H9 (cell line): ENCODE data around the gene MTMR3. TPM values are rescaled to one million over a fixed set of nuclear protein-coding genes. Genes with fewer than 3 reads are reported as not detected.

ENCODE experiments used
- DNase-seq: peaks from one replicate; pipeline ENCODE4 v3.0.0-alpha.2; 2017
- H2AFZ ChIP-seq: one replicate; pipeline ENCODE4 v1.6.1; 2013; ENCODE audit warnings: mild to moderate bottlenecking, low read length, control low read depth, moderate library complexity
- H2AK5ac ChIP-seq: 2 replicates; pipeline ENCODE4 v1.6.1; 2013; ENCODE audit warnings: low read length, control low read depth, mixed read lengths; ENCODE audit not compliant: insufficient read length
- H2BK120ac ChIP-seq: one replicate; pipeline ENCODE4 v1.6.1; 2013; ENCODE audit warnings: low read depth, mild to moderate bottlenecking, low read length, control low read depth, inconsistent platforms; ENCODE audit not compliant: poor library complexity, severe bottlenecking
- H2BK12ac ChIP-seq: 2 replicates; pipeline ENCODE4 v1.6.1; 2013; ENCODE audit warnings: low read length, control low read depth, mixed read lengths, low read depth; ENCODE audit not compliant: insufficient read length
- H2BK15ac ChIP-seq: 2 replicates; pipeline ENCODE4 v1.6.1; 2013; ENCODE audit warnings: low read depth, low read length, control low read depth
- H2BK20ac ChIP-seq: one replicate; pipeline ENCODE4 v1.6.1; 2013; ENCODE audit warnings: low read depth, mild to moderate bottlenecking, low read length, control low read depth, inconsistent platforms; ENCODE audit not compliant: poor library complexity, severe bottlenecking
- H2BK5ac ChIP-seq: 2 replicates; pipeline ENCODE4 v1.6.1; 2013; ENCODE audit warnings: low read length, control low read depth, mixed read lengths; ENCODE audit not compliant: insufficient read length
- H3K14ac ChIP-seq: 2 replicates; pipeline ENCODE4 v1.6.1; 2013; ENCODE audit warnings: low read length, control low read depth; ENCODE audit not compliant: insufficient read depth
- H3K18ac ChIP-seq: 2 replicates; pipeline ENCODE4 v1.6.1; 2013; ENCODE audit warnings: low read depth, mild to moderate bottlenecking, mixed read lengths, low read length, control low read depth; ENCODE audit not compliant: insufficient read length
- H3K23ac ChIP-seq: 2 replicates; pipeline ENCODE4 v1.6.1; 2013; ENCODE audit warnings: low read length, control low read depth, mixed read lengths, low read depth; ENCODE audit not compliant: insufficient read length
- H3K23me2 ChIP-seq: 2 replicates; pipeline ENCODE4 v1.6.1; 2013; ENCODE audit warnings: low read depth, mild to moderate bottlenecking, mixed read lengths, low read length, control low read depth; ENCODE audit not compliant: insufficient read length, poor library complexity, severe bottlenecking
- H3K27ac ChIP-seq: 2 replicates; pipeline ENCODE4 v1.5.1; 2013; ENCODE audit warnings: low read length, control low read depth, mixed read lengths, low read depth; ENCODE audit not compliant: insufficient read length
- H3K27me3 ChIP-seq: 2 replicates; pipeline ENCODE4 v1.6.1; 2013; ENCODE audit warnings: low read length, control low read depth, inconsistent platforms; ENCODE audit not compliant: insufficient read depth
- H3K4ac ChIP-seq: 2 replicates; pipeline ENCODE4 v1.6.1; 2013; ENCODE audit warnings: low read depth, mild to moderate bottlenecking, control low read depth, inconsistent platforms, low read length, moderate library complexity
- H3K4me1 ChIP-seq: 2 replicates; pipeline ENCODE4 v1.6.1; 2013; ENCODE audit warnings: low read length, control low read depth, inconsistent platforms; ENCODE audit not compliant: insufficient read depth
- H3K4me2 ChIP-seq: 2 replicates; pipeline ENCODE4 v1.6.1; 2013; ENCODE audit warnings: low read length, control low read depth, mixed read lengths; ENCODE audit not compliant: insufficient read length, insufficient read depth
- H3K56ac ChIP-seq: 2 replicates; pipeline ENCODE4 v1.6.1; 2013; ENCODE audit warnings: low read depth, mild to moderate bottlenecking, mixed read lengths, low read length, control low read depth; ENCODE audit not compliant: insufficient read length
- H3K79me1 ChIP-seq: 2 replicates; pipeline ENCODE4 v1.6.1; 2013; ENCODE audit warnings: low read depth, mild to moderate bottlenecking, moderate library complexity, low read length, control low read depth, inconsistent platforms; ENCODE audit not compliant: insufficient read depth, poor library complexity, severe bottlenecking
- H3K79me2 ChIP-seq: 2 replicates; pipeline ENCODE4 v1.6.1; 2013; ENCODE audit warnings: low read length, control low read depth, inconsistent platforms; ENCODE audit not compliant: insufficient read depth
- H3K9ac ChIP-seq: 2 replicates; pipeline ENCODE4 v1.6.1; 2013; ENCODE audit warnings: low read length, control low read depth, mixed read lengths; ENCODE audit not compliant: insufficient read length; ENCODE audit errors: extremely low read depth
- H3K9me3 ChIP-seq: one replicate; pipeline ENCODE4 v1.6.1; 2013; ENCODE audit warnings: low read depth, low read length, inconsistent platforms; ENCODE audit not compliant: control insufficient read depth
- H3T11ph ChIP-seq: one replicate; pipeline ENCODE4 v1.6.1; 2013; ENCODE audit warnings: mild to moderate bottlenecking, low read length, control low read depth, inconsistent platforms
- H4K20me1 ChIP-seq: one replicate; pipeline ENCODE4 v1.6.1; 2013; ENCODE audit not compliant: control insufficient read depth, insufficient read length, insufficient read depth
- H4K5ac ChIP-seq: 2 replicates; pipeline ENCODE4 v1.6.1; 2013; ENCODE audit warnings: low read depth, mild to moderate bottlenecking, mixed read lengths, low read length, control low read depth; ENCODE audit not compliant: insufficient read length
- H4K8ac ChIP-seq: replicated peaks from 2 replicates; pipeline ENCODE4 v1.6.1; 2013; ENCODE audit warnings: low read length, control low read depth, mixed read lengths, low read depth; ENCODE audit not compliant: insufficient read length
- H4K91ac ChIP-seq: 2 replicates; pipeline ENCODE4 v1.6.1; 2013; ENCODE audit warnings: low read depth, mild to moderate bottlenecking, moderate library complexity, mixed read lengths, low read length, control low read depth; ENCODE audit not compliant: insufficient read length
- H3K27ac Mint-ChIP-seq, 3 experiments: 2 replicates in 2 of 3; 3 replicates in 1 of 3; pipeline ENCODE4 v1.8.0; 2020 to 2021; ENCODE audit warnings: mixed read lengths in 3 of 3, mild to moderate bottlenecking in 1 of 3, moderate library complexity in 1 of 3
- H3K27me3 Mint-ChIP-seq: 2 replicates; pipeline ENCODE4 v1.8.0; 2021; ENCODE audit warnings: low read depth, mild to moderate bottlenecking, moderate library complexity, mixed read lengths
- H3K36me3 Mint-ChIP-seq, 3 experiments: 2 replicates in 2 of 3; 3 replicates in 1 of 3; pipeline ENCODE4 v1.8.0; 2020 to 2021; ENCODE audit warnings: low read depth in 3 of 3, mixed read lengths in 3 of 3; ENCODE audit not compliant: insufficient read depth in 1 of 3
- H3K4me1 Mint-ChIP-seq, 2 experiments: 2 replicates each; pipeline ENCODE4 v1.8.0; 2020; ENCODE audit warnings: mixed read lengths in 2 of 2
- H3K4me3 Mint-ChIP-seq, 2 experiments: 2 replicates in 1 of 2; 3 replicates in 1 of 2; pipeline ENCODE4 v1.8.0; 2020 to 2021; ENCODE audit warnings: mild to moderate bottlenecking in 2 of 2, mixed read lengths in 2 of 2, moderate library complexity in 1 of 2
- H3K9me3 Mint-ChIP-seq, 2 experiments: 2 replicates in 1 of 2; 3 replicates in 1 of 2; pipeline ENCODE4 v1.8.0; 2020; ENCODE audit warnings: mild to moderate bottlenecking in 2 of 2, mixed read lengths in 2 of 2, moderate library complexity in 1 of 2
- CTCF ChIP-seq: fragments of 200-600 bp; sonication (generic); conservative IDR thresholded peaks from 3 replicates; pipeline ENCODE4 v1.8.0; 2021; ENCODE audit warnings: antibody characterized with exemption, mild to moderate bottlenecking
- WGBS: extraction: QIAGEN DNeasy Blood & Tissue Kit; methylation state at CpG from one replicate; pipeline ENCODE4 v1.1.7; 2013; ENCODE audit warnings: missing lambda C conversion rate, low lambda C conversion rate, mixed read lengths; ENCODE audit not compliant: insufficient read length; ENCODE audit errors: extremely low coverage; 5-methylcytosine and 5-hydroxymethylcytosine counted together
- total RNA-seq: library from RNA; stranded (reverse); gene quantifications from 2 replicates; pipeline ENCODE4 v1.2.1, GENCODE V29; 2021

The MTMR3 gene
- total RNA-seq, 1 experiment from 2014 or later, result 19.8 TPM

DNA sequence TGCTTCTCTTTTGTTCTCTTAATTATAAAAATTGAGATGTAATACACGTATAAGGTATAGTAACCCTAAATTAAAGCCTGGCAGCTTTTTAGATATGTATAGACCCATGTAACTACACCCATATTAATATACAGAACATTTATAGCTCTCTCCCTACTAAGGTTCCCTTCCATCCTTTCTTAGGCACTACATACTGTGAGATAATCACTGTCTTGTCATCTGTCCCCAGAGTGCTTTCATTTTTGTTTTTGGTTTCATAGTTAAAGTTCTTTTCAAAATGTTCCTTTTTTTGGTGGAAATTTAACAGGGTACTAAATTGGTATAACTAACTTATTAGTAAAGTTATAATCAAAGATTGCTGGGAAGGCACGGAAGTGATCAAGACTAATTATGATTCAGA lies 49.2 kb downstream of the MTMR3 start:
- no peak overlapping the region for H2AFZ ChIP-seq
- H4K20me1 ChIP-seq, result no peaks in the 10 kb centered on the region
- no peak overlapping the region for H3K18ac ChIP-seq
- no peaks in the 10 kb centered on the region for H3K9me3 ChIP-seq
- no peak overlapping the region for H3K23ac ChIP-seq
- H2AK5ac ChIP-seq, result no peak overlapping the region
- no peak overlapping the region for H3T11ph ChIP-seq
- H3K79me2 ChIP-seq, result no peaks in the 10 kb centered on the region; the same call in 1 of the 2 replicates
- H3K27ac Mint-ChIP-seq, result no peak overlapping the region; a peak in 1 of 7 replicates
- no peak overlapping the region for H4K91ac ChIP-seq
- H3K23me2 ChIP-seq, result no peaks in the 10 kb centered on the region
- H3K56ac ChIP-seq, result no peak overlapping the region
- H2BK5ac ChIP-seq, result no peak overlapping the region
- H3K27ac ChIP-seq, result no peak overlapping the region
- no peak overlapping the region for H3K9ac ChIP-seq
- H2BK120ac ChIP-seq, result no peak overlapping the region
- no peaks in the 10 kb centered on the region for H3K4me1 ChIP-seq
- no peak overlapping the region for H2BK12ac ChIP-seq
- H3K4ac ChIP-seq, result no peak overlapping the region
- H3K4me2 ChIP-seq, result no peak overlapping the region
- H3K14ac ChIP-seq, result no peak overlapping the region
- H3K79me1 ChIP-seq, result peaks cover 3% of the 10 kb centered on the region
- H3K27me3 Mint-ChIP-seq, result no peaks in the 10 kb centered on the region
- H2BK15ac ChIP-seq, result no peak overlapping the region
- DNase-seq, result no peak
- H4K5ac ChIP-seq, result no peak overlapping the region
- no peaks in the 10 kb centered on the region; a peak in 1 of 5 replicates for H3K9me3 Mint-ChIP-seq
- WGBS, result no CpG with 5 or more reads among the region's 2 CpGs
- no peak overlapping the region for H3K4me3 Mint-ChIP-seq
- no peak overlapping the region for H2BK20ac ChIP-seq
- no peaks in the 10 kb centered on the region; a peak in 1 of 7 replicates for H3K36me3 Mint-ChIP-seq
- no peak overlapping the region for H4K8ac ChIP-seq
- H3K27me3 ChIP-seq, result no peaks in the 10 kb centered on the region
- H3K4me1 Mint-ChIP-seq, result peaks cover 10 to 14% of the 10 kb centered on the region in 2 experiments
- no peak for TF ChIP-seq CTCF
